GM21360 (cell line): ENCODE results near the gene TAF10.

ENCODE experiments used
- ATAC-seq: cut with Tn5 transposase; IDR thresholded peaks from one replicate; pipeline ENCODE4 v1.9.1; 2021; ENCODE audit warnings: mild to moderate bottlenecking, moderate library complexity; ENCODE audit not compliant: unreplicated experiment

TAF10 gene

GRCh38 chr11:6612213-6613041, at the start of gene TAF10:
Gene TAF10, minus strand, starts transcription at chr11:6612216. Its CDS starts 27 bp downstream, at chr11:6612189.
- ATAC-seq = peak; percentile 85

DNA sequence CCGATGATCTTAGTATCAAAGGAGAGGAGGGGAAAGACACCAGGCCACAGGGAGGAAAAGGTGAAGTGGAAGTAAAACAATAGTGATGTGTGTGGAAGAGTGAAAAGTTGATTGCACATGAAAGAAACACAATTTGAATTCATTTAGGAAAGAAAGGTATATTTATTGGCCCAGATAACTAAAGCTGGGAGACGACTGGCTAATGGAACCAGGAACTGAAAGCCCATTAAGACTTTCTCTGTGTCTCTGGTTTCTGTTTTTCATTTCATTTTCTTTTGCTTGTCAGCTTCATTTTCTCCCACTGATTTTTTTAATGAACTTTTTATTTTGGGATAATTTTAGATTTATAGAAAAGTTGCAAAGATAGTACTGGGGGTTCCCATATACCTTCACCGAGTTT, 48.7 kb upstream of the TAF10 start:
- ATAC-seq = no peak

DNA sequence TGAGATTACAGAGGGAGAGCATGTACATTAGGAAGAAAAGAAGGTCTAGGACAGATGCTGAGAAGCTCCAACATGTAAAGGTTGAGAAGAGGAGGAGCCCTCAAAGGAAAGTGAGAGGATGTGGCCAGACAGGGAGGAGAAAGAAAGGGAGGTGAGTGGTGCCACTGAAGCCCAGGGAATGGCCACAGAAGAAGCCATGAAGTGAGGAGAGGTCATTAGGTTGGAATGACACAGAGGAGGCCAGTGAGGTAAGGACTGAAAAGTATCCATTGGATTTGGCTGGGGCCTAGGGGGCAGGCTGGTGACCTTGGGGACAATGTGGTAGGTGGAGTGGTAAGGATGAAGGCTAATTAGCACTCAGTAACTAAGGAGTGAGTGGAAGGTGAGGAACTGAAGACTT, 46.6 kb upstream of the TAF10 start:
- no peak for ATAC-seq

- no peak for ATAC-seq
Observed at GRCh38 chr11:6657346-6657745, 45.3 kb upstream of the TAF10 start.

DNA sequence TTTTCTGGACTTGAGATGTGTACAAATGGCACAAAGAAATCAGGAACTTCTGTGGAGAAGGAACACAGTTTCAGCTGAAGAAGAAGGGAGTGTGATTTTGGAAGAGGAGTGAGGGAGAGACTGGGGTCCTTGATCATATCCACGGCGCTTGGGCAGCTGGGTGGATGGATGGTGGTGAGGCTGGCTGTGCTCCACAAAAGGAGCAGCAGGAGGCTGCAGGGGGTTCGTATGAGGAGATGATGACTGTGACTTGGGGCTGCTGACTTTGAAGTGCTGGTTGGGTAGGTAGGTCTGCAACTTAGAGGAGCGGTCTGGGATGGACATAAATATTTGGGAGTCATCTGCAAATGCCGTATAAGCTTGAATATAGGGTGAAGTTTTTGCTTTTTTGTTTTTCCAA, 44.9 kb upstream of the TAF10 start:
- no peak for ATAC-seq

DNA sequence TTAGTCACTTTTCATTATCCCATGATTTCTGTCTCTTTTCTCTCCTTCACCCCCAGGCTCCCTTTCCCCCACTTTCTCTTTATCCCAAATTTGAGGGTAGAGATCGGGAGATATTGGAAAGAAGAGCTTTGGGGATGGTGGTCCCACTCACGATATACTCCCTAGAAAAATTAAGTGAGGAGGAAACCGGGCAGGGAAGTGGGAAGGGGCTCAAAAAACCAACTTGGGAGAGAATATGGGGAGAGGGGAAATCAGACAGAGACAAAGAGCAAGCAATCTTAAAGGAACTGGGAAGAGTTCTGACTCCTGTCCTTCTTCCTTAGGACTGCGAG, 44.5 kb upstream of the TAF10 start:
- no peak for ATAC-seq

DNA sequence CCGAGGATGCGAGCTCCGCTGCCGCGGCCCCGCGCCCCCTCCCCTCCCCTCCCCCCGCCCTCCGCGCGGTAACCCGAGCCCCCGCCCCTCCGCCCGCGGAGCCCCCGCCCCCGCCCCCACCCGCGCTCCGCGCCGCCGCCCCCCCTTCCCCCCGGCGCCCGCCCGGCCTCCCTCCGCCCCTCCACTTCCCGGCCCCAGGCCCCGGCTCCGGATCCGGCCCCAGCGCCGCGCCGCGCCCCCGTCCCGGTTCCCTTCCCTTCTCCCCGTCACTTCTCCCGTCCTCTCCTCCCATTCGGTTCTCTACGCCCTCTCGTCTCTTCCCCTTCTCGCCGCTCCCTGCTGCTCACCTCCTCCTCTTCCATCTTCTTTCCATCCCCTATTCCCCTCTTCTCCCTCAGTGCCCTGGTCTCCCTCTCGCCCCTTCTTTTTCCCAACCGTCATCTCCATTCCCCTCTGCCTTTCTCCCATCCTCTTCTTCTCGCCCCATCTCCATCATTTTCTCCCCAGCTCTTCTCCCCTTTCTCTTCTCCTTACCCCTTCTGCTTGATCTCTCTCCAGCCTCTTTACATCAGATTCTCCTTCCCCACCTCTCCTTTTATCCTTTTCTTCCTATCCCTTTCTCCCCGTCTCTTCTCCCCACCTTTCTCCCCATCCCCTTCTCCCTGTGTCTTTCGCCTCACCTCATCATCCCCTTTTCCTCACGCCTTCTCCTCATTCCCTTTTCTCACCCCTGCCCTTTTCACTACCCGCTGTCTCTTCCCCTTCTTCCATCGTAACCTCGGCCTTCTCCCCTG, 44.0 kb upstream of the TAF10 start, which contains the start of gene DCHS1:
DCHS1 (minus strand) TSS at position 20 of the 794 bp plus-strand sequence. CDS start 14,196 bp downstream, outside the sequence.
- no peak for ATAC-seq

GRCh38 chr11:6655020-6655789, 43.2 kb upstream of the TAF10 start:
- no peak for ATAC-seq

- no peak for ATAC-seq
Observed at GRCh38 chr11:6654281-6655019, 42.4 kb upstream of the TAF10 start.

DNA sequence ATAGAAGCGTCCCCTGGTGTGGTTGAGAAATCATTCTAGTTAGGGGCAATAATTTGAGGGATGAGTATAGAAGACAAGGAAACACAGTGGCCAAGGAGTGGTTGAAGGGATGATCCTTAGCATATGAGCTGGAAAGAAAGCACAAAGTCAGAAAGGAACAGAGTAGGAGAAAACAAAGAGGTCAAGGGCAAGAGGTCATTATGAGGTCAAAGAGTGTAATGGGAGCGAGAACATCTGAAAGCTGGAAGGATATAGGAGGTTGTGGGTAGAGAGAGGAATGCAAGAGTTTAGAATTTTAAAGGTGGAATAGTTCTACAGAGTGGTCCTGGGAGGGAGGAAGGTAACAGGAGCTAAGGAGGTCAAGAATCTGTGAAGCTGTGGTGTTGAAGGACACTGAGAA, 41.6 kb upstream of the TAF10 start:
- no peak for ATAC-seq

GRCh38 chr11:6653097-6653496, 41.1 kb upstream of the TAF10 start:
- no peak for ATAC-seq

- no peak for ATAC-seq
Observed at GRCh38 chr11:6652182-6652581, 40.2 kb upstream of the TAF10 start.

GRCh38 chr11:6650980-6651379, 39.0 kb upstream of the TAF10 start:
- ATAC-seq = no peak

GRCh38 chr11:6650104-6650503, 38.1 kb upstream of the TAF10 start:
- no peak for ATAC-seq

GRCh38 chr11:6648501-6648900, 36.5 kb upstream of the TAF10 start:
- ATAC-seq = no peak

DNA sequence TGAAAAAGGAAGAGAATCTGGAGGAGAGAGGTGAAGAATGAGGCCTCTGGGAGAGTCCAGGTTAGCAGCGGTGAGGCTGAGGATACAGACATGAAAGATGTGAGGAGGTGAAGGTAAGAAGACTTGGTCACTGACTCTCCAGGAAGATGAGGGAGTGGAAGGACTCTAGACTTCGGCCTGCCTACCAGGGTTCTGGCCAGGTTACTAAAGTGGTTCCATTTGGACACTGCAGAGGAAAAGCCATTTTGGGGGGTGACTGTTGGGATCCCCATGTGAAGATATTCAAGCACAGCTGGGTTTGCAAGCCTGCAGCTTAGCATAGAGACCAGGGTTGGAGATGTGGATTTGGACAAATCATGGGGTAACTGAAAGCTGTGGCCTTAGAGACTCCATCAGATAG, 35.8 kb upstream of the TAF10 start:
- ATAC-seq = no peak

DNA sequence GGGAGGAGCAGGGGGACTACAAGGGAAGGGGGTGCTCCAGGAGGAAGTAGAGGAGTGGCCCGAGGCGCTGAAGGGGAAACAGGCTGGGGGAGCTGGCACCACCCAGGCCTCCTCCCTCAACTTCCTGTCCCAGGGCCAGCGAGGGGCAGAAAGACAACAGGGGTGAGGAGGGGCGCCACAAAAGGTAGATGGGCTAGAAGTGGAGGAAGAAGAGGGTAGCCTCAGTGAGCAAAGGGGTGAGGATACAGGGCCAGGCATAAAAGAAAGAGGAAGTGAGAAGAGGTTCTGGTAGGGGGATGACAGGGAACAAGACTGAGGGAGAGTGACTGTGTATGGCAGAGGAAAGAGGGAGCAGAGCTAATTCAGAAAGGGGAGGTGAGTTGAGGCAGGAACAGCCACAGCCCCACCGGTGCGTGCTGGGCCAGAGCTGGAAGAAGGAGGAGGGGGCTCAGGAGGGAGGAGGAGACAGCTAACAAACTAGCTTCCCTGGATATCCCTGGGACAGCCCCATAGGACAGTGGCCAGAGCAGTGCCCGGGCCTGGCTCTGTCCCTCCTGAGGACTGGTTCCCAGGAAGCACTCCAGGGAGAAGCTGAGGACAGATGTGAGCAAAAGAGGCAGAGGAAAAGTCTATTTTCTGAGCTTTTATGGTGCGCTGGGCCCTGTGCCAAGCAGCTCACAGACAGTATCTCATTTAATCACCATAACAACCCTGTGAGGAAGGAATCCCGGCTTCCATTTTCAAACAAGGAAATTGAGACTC, 35.1 kb upstream of the TAF10 start:
- peak; percentile 93 for ATAC-seq

DNA sequence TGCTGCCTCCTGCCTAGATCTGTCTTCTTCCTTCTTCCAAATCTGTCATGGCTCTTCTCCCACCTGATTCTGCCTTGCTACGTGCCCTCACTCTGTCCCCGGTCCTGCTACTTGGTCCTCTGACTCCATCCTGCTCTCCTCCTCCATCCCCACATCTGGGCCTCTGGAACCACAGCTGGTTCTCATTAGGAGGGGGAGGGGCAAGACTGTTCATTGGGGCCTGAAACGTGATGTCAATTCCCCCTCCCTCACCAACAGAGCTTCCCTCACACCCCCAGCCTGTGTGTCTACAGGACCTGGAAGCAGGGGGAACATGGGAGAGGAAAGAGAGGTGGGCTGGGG, 34.5 kb upstream of the TAF10 start:
- peak; percentile 6 for ATAC-seq

GRCh38 chr11:6646071-6646470, 34.1 kb upstream of the TAF10 start:
- ATAC-seq = no peak

DNA sequence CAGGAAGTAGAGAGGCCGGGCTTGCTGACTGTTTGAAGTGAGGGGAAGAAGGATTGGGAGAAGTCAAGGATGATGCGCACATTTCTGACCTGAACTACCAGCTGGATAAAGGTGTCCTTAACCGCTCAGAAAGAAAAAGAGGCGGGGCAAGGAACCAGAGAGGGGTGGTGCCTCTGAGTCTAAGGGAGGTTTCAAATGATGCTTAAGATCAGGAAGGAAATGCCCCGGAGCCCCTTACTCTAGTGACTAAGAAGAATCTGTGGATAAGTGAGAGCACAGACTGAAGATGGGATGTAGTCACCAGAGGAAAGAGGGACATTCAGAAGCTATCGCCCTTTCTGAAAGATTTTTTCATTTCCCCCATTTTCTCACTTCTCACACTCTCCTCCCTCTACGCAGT, 30.9 kb upstream of the TAF10 start:
- ATAC-seq = no peak
